ENCODE results near the gene RRP1B.

The RRP1B gene

GRCh38 chr21:43657355-43658087 lies 1.8 kb upstream of the RRP1B start:
- no peak for DNase-seq (ENCODE audit: low read depth in 1 of 2, low spot score in 1 of 2)
- TF ChIP-seq GABPA (IDR thresholded peaks at IDR 0.05; ENCODE audit: low read depth) (no peak), CTCF (IDR thresholded peaks at IDR 0.05; ENCODE audit: insufficient read depth, low read length) (no peak), POLR2AphosphoS5 (IDR thresholded peaks at IDR 0.05; ENCODE audit: low read depth) (no peak), REST (IDR thresholded peaks at IDR 0.05; ENCODE audit: insufficient replicate concordance, low read depth) (no peak)
- no peaks in the 10 kb centered on the region for H3K27me3 ChIP-seq (ENCODE audit: insufficient read depth, poor library complexity, severe bottlenecking)

GRCh38 chr21:43658088-43658741 lies 1.1 kb upstream of the RRP1B start:
- Histone ChIP-seq H3K27me3 (ENCODE audit: insufficient read depth, poor library complexity, severe bottlenecking) (no peaks in the 10 kb centered on the region), H3K27ac (replicated peaks) (no peak overlapping the region), H3K4me3 (replicated peaks; ENCODE audit: insufficient read depth, low read length) (no peak overlapping the region)
- DNase-seq (ENCODE audit: low read depth in 1 of 2, low spot score in 1 of 2), result no peak
- TF ChIP-seq SPI1 (IDR thresholded peaks at IDR 0.05; ENCODE audit: borderline replicate concordance, low read depth), result no peak
- TF ChIP-seq REST (IDR thresholded peaks at IDR 0.05; ENCODE audit: insufficient replicate concordance, low read depth), result no peak
- no peak for TF ChIP-seq CTCF (IDR thresholded peaks at IDR 0.05; ENCODE audit: insufficient read depth, low read length)
- TF ChIP-seq POLR2AphosphoS5 (IDR thresholded peaks at IDR 0.05; ENCODE audit: low read depth), result no peak
- no peak for TF ChIP-seq GABPA (IDR thresholded peaks at IDR 0.05; ENCODE audit: low read depth)

More at GRCh38 chr21:43657355-43658087, 1.8 kb upstream of the RRP1B start:
- Histone ChIP-seq H3K4me3 (replicated peaks; ENCODE audit: insufficient read depth, low read length) (no peak overlapping the region), H3K27ac (replicated peaks) (no peak overlapping the region)

- TF ChIP-seq POLR2AphosphoS5 (IDR thresholded peaks at IDR 0.05; ENCODE audit: low read depth), result no peak
- TF ChIP-seq REST (IDR thresholded peaks at IDR 0.05; ENCODE audit: insufficient replicate concordance, low read depth), result no peak
- TF ChIP-seq GABPA (IDR thresholded peaks at IDR 0.05; ENCODE audit: low read depth), result no peak
- TF ChIP-seq SPI1 (IDR thresholded peaks at IDR 0.05; ENCODE audit: borderline replicate concordance, low read depth), result no peak
- TF ChIP-seq CTCF (IDR thresholded peaks at IDR 0.05; ENCODE audit: insufficient read depth, low read length), result no peak
- Histone ChIP-seq H3K4me3 (replicated peaks; ENCODE audit: insufficient read depth, low read length) (no peak overlapping the region; the same call in 1 of the 2 replicates), H3K27me3 (ENCODE audit: insufficient read depth, poor library complexity, severe bottlenecking) (no peaks in the 10 kb centered on the region), H3K27ac (replicated peaks) (peak overlapping the region; percentile 45)
- DNase-seq (ENCODE audit: low read depth in 1 of 2, low spot score in 1 of 2), result no peak
Measured at GRCh38 chr21:43658769-43659135, 608 bp upstream of the RRP1B start.
